K562 (cell line): ENCODE measurements around the gene TGFBR3L. TPM values are rescaled to one million over a fixed set of nuclear protein-coding genes. Genes with fewer than 3 reads are reported as not detected.

Experiments used
- CBX5 ChIP-seq: IDR thresholded peaks from 2 replicates; pipeline ENCODE4 v1.6.1; 2014; ENCODE audit warnings: low read depth, borderline replicate concordance
- CCNT2 ChIP-seq: IDR thresholded peaks from 2 replicates; pipeline ENCODE4 v1.6.1; 2011; ENCODE audit warnings: borderline replicate concordance, low read depth, mild to moderate bottlenecking, moderate library complexity, mixed read lengths, low read length; ENCODE audit not compliant: insufficient read length; ENCODE audit errors: extremely low read depth
- CUX1 ChIP-seq: fragments of 200-800 bp; sonication (Bioruptor generic); IDR thresholded peaks from 2 replicates; pipeline ENCODE4 v1.6.1; 2016; ENCODE audit warnings: missing genetic modification characterization, missing compliant biosample characterization
- ELF4 ChIP-seq: fragments of 450-650 bp; formaldehyde crosslinking; IDR thresholded peaks from 2 replicates; pipeline ENCODE4 v1.4.0; 2022; ENCODE audit warnings: missing genetic modification characterization
- FIP1L1 ChIP-seq: fragments of 200-400 bp; formaldehyde crosslinking; IDR thresholded peaks from 2 replicates; pipeline ENCODE4 v1.6.1; 2018; ENCODE audit warnings: mild to moderate bottlenecking, low read depth, low read length; ENCODE audit not compliant: poor library complexity, severe bottlenecking
- FOS ChIP-seq: IDR thresholded peaks from 3 replicates; pipeline ENCODE4 v1.6.1; 2011; ENCODE audit not compliant: insufficient read length; ENCODE audit errors: extremely low read depth
- HLTF ChIP-seq: fragments of 450-650 bp; IDR thresholded peaks from 2 replicates; pipeline ENCODE4 v1.6.1; 2016
- HOXB6 ChIP-seq: fragments of 250-450 bp; sonication (Bioruptor Pico); IDR thresholded peaks from 2 replicates; pipeline ENCODE4 v1.5.1; 2022; ENCODE audit warnings: mild to moderate bottlenecking, borderline replicate concordance
- MCM5 ChIP-seq: fragments of 450-650 bp; IDR thresholded peaks from 2 replicates; pipeline ENCODE4 v1.6.1; 2016; ENCODE audit warnings: low read depth
- MIER1 ChIP-seq: fragments of 450-650 bp; IDR thresholded peaks from 2 replicates; pipeline ENCODE4 v1.6.1; 2016; ENCODE audit warnings: antibody characterized with exemption, mild to moderate bottlenecking, low read depth
- RBBP5 ChIP-seq: fragments of 200-600 bp; sonication (generic); IDR thresholded peaks from 2 replicates; pipeline ENCODE4 v1.6.1; 2012; ENCODE audit warnings: borderline replicate concordance, mild to moderate bottlenecking, low read length, control low read depth, inconsistent platforms; ENCODE audit not compliant: insufficient read depth, poor library complexity, severe bottlenecking
- TEAD1 ChIP-seq, 2 experiments: fragments of 450-650 bp in 1 of 2; sonication (generic) in 1 of 2; formaldehyde crosslinking; IDR thresholded peaks; 2 replicates each; pipeline versions ENCODE4 v1.4.0 to v1.8.0; 2020 to 2022; ENCODE audit warnings: mild to moderate bottlenecking in 2 of 2, missing genetic modification reagents in 1 of 2
- TEAD2 ChIP-seq: fragments of 450-650 bp; IDR thresholded peaks from 2 replicates; pipeline ENCODE4 v1.6.1; 2016; ENCODE audit warnings: missing genetic modification characterization, control low read depth, missing compliant biosample characterization
- polyA plus RNA-seq, 8 experiments: library from polyadenylated mRNA; depleted of rRNA in 4 of 8; stranded (reverse) in 5 of 8; unstranded in 3 of 8; fragments of >200 nt; fragmentation: Nextera tagmentation in 2 of 8; fragmentation: Illumina TruSeq in 1 of 8; extraction: Ambion mirVana in 2 of 8; extraction: Trizol in 1 of 8; gene quantifications; 2 replicates each; pipeline versions ENCODE4 v1.2.1 to v1.2.3, GENCODE V29; 2011 to 2014; ENCODE audit warnings: inconsistent platforms in 1 of 8, missing spikeins in 1 of 8
- total RNA-seq, 7 experiments: library from RNA; depleted of rRNA in 6 of 7; stranded (reverse); fragments of >200 nt in 6 of 7; fragmentation: Illumina TruSeq in 2 of 7; extraction: Trizol in 2 of 7; gene quantifications; 2 replicates each; pipeline versions ENCODE4 v1.2.1 to v1.2.3, GENCODE V29; 2011 to 2021; ENCODE audit warnings: low replicate concordance in 1 of 7
- TF ChIP-seq, protein P1 (sequence below): fragments of 150-350 bp; IDR thresholded peaks from 2 replicates; pipeline ENCODE4 v1.6.1; 2014; ENCODE audit warnings: low read depth, mild to moderate bottlenecking, low read length, borderline replicate concordance
- TF ChIP-seq, protein P2 (sequence below): fragments of 250-450 bp; sonication (Bioruptor Pico); IDR thresholded peaks from 2 replicates; pipeline ENCODE4 v1.8.0; 2021; ENCODE audit warnings: moderate library complexity, mild to moderate bottlenecking, inconsistent platforms
- TF ChIP-seq, protein P3 (sequence below): fragments of 250-450 bp; sonication (Bioruptor Pico); IDR thresholded peaks from 2 replicates; pipeline ENCODE4 v1.5.0; 2021

The TGFBR3L gene
- total and polyA plus RNA-seq, 9 of the 15 experiments (the other 6 are each of a cell fraction or from before 2014, with no cell fraction given), result not detected

GRCh38 chr19:7888145-7888825, 26.3 kb upstream of the TGFBR3L start, which contains the start of gene LRRC8E (continued):
- TF ChIP-seq, protein P1, sequence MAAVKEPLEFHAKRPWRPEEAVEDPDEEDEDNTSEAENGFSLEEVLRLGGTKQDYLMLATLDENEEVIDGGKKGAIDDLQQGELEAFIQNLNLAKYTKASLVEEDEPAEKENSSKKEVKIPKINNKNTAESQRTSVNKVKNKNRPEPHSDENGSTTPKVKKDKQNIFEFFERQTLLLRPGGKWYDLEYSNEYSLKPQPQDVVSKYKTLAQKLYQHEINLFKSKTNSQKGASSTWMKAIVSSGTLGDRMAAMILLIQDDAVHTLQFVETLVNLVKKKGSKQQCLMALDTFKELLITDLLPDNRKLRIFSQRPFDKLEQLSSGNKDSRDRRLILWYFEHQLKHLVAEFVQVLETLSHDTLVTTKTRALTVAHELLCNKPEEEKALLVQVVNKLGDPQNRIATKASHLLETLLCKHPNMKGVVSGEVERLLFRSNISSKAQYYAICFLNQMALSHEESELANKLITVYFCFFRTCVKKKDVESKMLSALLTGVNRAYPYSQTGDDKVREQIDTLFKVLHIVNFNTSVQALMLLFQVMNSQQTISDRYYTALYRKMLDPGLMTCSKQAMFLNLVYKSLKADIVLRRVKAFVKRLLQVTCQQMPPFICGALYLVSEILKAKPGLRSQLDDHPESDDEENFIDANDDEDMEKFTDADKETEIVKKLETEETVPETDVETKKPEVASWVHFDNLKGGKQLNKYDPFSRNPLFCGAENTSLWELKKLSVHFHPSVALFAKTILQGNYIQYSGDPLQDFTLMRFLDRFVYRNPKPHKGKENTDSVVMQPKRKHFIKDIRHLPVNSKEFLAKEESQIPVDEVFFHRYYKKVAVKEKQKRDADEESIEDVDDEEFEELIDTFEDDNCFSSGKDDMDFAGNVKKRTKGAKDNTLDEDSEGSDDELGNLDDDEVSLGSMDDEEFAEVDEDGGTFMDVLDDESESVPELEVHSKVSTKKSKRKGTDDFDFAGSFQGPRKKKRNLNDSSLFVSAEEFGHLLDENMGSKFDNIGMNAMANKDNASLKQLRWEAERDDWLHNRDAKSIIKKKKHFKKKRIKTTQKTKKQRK, result no peak
- TF ChIP-seq CCNT2, result peak; percentile 40
- TF ChIP-seq RBBP5, result no peak
- TF ChIP-seq, protein P2, sequence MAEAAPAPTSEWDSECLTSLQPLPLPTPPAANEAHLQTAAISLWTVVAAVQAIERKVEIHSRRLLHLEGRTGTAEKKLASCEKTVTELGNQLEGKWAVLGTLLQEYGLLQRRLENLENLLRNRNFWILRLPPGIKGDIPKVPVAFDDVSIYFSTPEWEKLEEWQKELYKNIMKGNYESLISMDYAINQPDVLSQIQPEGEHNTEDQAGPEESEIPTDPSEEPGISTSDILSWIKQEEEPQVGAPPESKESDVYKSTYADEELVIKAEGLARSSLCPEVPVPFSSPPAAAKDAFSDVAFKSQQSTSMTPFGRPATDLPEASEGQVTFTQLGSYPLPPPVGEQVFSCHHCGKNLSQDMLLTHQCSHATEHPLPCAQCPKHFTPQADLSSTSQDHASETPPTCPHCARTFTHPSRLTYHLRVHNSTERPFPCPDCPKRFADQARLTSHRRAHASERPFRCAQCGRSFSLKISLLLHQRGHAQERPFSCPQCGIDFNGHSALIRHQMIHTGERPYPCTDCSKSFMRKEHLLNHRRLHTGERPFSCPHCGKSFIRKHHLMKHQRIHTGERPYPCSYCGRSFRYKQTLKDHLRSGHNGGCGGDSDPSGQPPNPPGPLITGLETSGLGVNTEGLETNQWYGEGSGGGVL (CRISPR knock-in tag), result no peak
- TF ChIP-seq CUX1, result no peak
- no peak for TF ChIP-seq TEAD2 (tag)
- no peak for TF ChIP-seq ELF4 (CRISPR knock-in tag)
- no peak for TF ChIP-seq HOXB6
- TF ChIP-seq, protein P3, sequence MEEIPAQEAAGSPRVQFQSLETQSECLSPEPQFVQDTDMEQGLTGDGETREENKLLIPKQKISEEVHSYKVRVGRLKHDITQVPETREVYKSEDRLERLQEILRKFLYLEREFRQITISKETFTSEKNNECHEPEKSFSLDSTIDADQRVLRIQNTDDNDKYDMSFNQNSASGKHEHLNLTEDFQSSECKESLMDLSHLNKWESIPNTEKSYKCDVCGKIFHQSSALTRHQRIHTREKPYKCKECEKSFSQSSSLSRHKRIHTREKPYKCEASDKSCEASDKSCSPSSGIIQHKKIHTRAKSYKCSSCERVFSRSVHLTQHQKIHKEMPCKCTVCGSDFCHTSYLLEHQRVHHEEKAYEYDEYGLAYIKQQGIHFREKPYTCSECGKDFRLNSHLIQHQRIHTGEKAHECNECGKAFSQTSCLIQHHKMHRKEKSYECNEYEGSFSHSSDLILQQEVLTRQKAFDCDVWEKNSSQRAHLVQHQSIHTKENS, result no peak
- TF ChIP-seq CBX5, result no peak
- no peak for TF ChIP-seq MCM5
- no peak for TF ChIP-seq FIP1L1
- no peak for TF ChIP-seq HLTF
- no peak for TF ChIP-seq TEAD1 (CRISPR knock-in tag; IDR thresholded peaks at IDR 0.05)
- TF ChIP-seq FOS, result no peak
- no peak for TF ChIP-seq MIER1
